Measurements from ENCODE around the gene IL36A.

Gene IL36A

GRCh38 chr2:113052396-113052917 is 47.2 kb downstream of the IL36A start, which contains the start of gene IL36B:
Gene IL36B, minus strand, starts transcription at chr2:113052867.
- DNase-seq, result no peak

GRCh38 chr2:113053666-113054065 is 48.4 kb downstream of the IL36A start:
- DNase-seq, result no peak

- no peak for DNase-seq
These were observed 48.8 kb downstream of the IL36A start for GRCh38 chr2:113054066-113054465.

GRCh38 chr2:113056521-113056920 is 51.3 kb downstream of the IL36A start:
- DNase-seq, result no peak

GRCh38 chr2:113057117-113057516 is 51.9 kb downstream of the IL36A start:
- DNase-seq, result no peak

All from cerebellar nuclear complex (tissue), 1 donor.